Measurements from ENCODE around the gene ZDHHC11B.
A peak's percentile ranks its signal among the peaks of the same experiment; 100 is the strongest.

The ZDHHC11B gene

GRCh38 chr5:663436-664342 lies 120.8 kb downstream of the ZDHHC11B start:
- no peak overlapping the region for H3K4me3 ChIP-seq (ENCODE audit: low read depth, low read length)
- no peak overlapping the region for H3K27ac ChIP-seq (ENCODE audit: extremely low read depth, low read depth, low read length)
- CTCF ChIA-PET: interaction anchor here (0.6 kb wide), 1 partner anchor 210 kb away, joined by 3 read pairs; no protein-coding TSS in a partner anchor
- no peaks in the 10 kb centered on the region for H3K4me1 ChIP-seq (ENCODE audit: control insufficient read depth, insufficient read depth, low read length)
- POLR2A ChIA-PET: no interaction called here
- no peak for TF ChIP-seq ZNF544 (tag by site-specific recombination; IDR thresholded peaks at IDR 0.05)
- no peak for TF ChIP-seq ELK4 (IDR thresholded peaks at IDR 0.05; ENCODE audit: borderline replicate concordance, low read depth, low read length)
- peak; percentile 98 for TF ChIP-seq KLF1 (tag by site-specific recombination; IDR thresholded peaks at IDR 0.05)
- peak; percentile 47 for TF ChIP-seq ZIC2 (tag by site-specific recombination; IDR thresholded peaks at IDR 0.05)
- no peak for TF ChIP-seq ZNF747 (tag by site-specific recombination; IDR thresholded peaks at IDR 0.05)
- TF ChIP-seq GLIS2 (tag by site-specific recombination; IDR thresholded peaks at IDR 0.05): peak; percentile 24; the same call in 1 of the 2 replicates
- no peak for TF ChIP-seq ZSCAN23 (tag by site-specific recombination; IDR thresholded peaks at IDR 0.05)
- no peak for TF ChIP-seq WT1 (tag by site-specific recombination; IDR thresholded peaks at IDR 0.05)
- TF ChIP-seq ZNF121 (tag by site-specific recombination; IDR thresholded peaks at IDR 0.05): no peak
- TF ChIP-seq ZNF148 (tag by site-specific recombination; IDR thresholded peaks at IDR 0.05; ENCODE audit: borderline replicate concordance): no peak
- TF ChIP-seq GLIS1 (tag by site-specific recombination; IDR thresholded peaks at IDR 0.05): peak; percentile 52
- no peak for TF ChIP-seq ZNF23 (tag by site-specific recombination; IDR thresholded peaks at IDR 0.05; ENCODE audit: borderline replicate concordance)
- 0 out of 2 replicates have a peak, but pooled peaks have one; percentile 22 for TF ChIP-seq KLF17 (tag by site-specific recombination; IDR thresholded peaks at IDR 0.05)
- no peaks in the 10 kb centered on the region for H3K9me3 ChIP-seq (ENCODE audit: control insufficient read depth, insufficient read depth, low read depth, low read length)
- H3K36me3 ChIP-seq (ENCODE audit: control insufficient read depth in 2 of 2, insufficient read depth in 1 of 2, low read length in 2 of 2): peaks cover 6 to 90% of the 10 kb centered on the region in 2 experiments

- H3K4me1 ChIP-seq (ENCODE audit: control insufficient read depth, insufficient read depth, low read length): no peaks in the 10 kb centered on the region
- POLR2A ChIA-PET: no interaction called here
- no peak overlapping the region for H3K27ac ChIP-seq (ENCODE audit: extremely low read depth, low read depth, low read length)
- TF ChIP-seq ZNF785 (tag by site-specific recombination; IDR thresholded peaks at IDR 0.05) (no peak), PATZ1 (tag by site-specific recombination; IDR thresholded peaks at IDR 0.05) (no peak), ZNF701 (tag by site-specific recombination; IDR thresholded peaks at IDR 0.05) (no peak), GFI1B (tag by site-specific recombination; IDR thresholded peaks at IDR 0.05) (no peak), MEIS1 (CRISPR knock-in tag; IDR thresholded peaks at IDR 0.05; ENCODE audit: borderline replicate concordance) (no peak), ZNF580 (tag by site-specific recombination; IDR thresholded peaks at IDR 0.05) (no peak), ZNF174 (tag by site-specific recombination; IDR thresholded peaks at IDR 0.05) (no peak), REST (tag by site-specific recombination; IDR thresholded peaks at IDR 0.05) (no peak), ZNF341 (tag by site-specific recombination; IDR thresholded peaks at IDR 0.05; ENCODE audit: low read depth) (no peak)
- CTCF ChIA-PET: no interaction called here
- H3K9me3 ChIP-seq (ENCODE audit: control insufficient read depth, insufficient read depth, low read depth, low read length): no peaks in the 10 kb centered on the region
- H3K36me3 ChIP-seq (ENCODE audit: control insufficient read depth in 2 of 2, insufficient read depth in 1 of 2, low read length in 2 of 2): peaks cover 11 to 88% of the 10 kb centered on the region in 2 experiments
- H3K4me3 ChIP-seq (ENCODE audit: low read depth, low read length): no peak overlapping the region
Measured at GRCh38 chr5:662751-663435, 121.6 kb downstream of the ZDHHC11B start.
